Trophoblast cell (in vitro differentiated cells and primary cell): ENCODE results near the gene TBRG1.
A peak's percentile ranks its signal among the peaks of the same experiment; 100 is the strongest.

Experiments
- DNase-seq, 2 donors: peaks; one replicate each; pipeline ENCODE4 v3.0.0-alpha.2; 2016
- H2AFZ ChIP-seq: 2 replicates; pipeline ENCODE4 v1.6.1; 2013; ENCODE audit warnings: low read length, moderate library complexity, mild to moderate bottlenecking; ENCODE audit not compliant: insufficient read depth, poor library complexity
- H2AK5ac ChIP-seq: 2 replicates; pipeline ENCODE4 v1.6.1; 2013; ENCODE audit warnings: mild to moderate bottlenecking, low read length
- H2BK120ac ChIP-seq: 2 replicates; pipeline ENCODE4 v1.6.1; 2013; ENCODE audit warnings: low read length, mild to moderate bottlenecking, moderate library complexity; ENCODE audit not compliant: insufficient read depth, poor library complexity
- H2BK12ac ChIP-seq: 2 replicates; pipeline ENCODE4 v1.6.1; 2013; ENCODE audit warnings: mild to moderate bottlenecking, low read length, moderate library complexity
- H2BK5ac ChIP-seq: 2 replicates; pipeline ENCODE4 v1.6.1; 2013; ENCODE audit warnings: low read length, low read depth, moderate library complexity, mild to moderate bottlenecking; ENCODE audit not compliant: poor library complexity
- H3K14ac ChIP-seq: 2 replicates; pipeline ENCODE4 v1.6.1; 2013; ENCODE audit warnings: mild to moderate bottlenecking, low read length
- H3K18ac ChIP-seq: 2 replicates; pipeline ENCODE4 v1.6.1; 2013; ENCODE audit warnings: mild to moderate bottlenecking, low read length
- H3K23ac ChIP-seq: 2 replicates; pipeline ENCODE4 v1.6.1; 2013; ENCODE audit warnings: low read length
- H3K27ac ChIP-seq: 2 replicates; pipeline ENCODE4 v1.5.1; 2013; ENCODE audit warnings: low read depth, mild to moderate bottlenecking, inconsistent platforms, low read length, moderate library complexity
- H3K27me3 ChIP-seq: 2 replicates; pipeline ENCODE4 v1.6.1; 2013; ENCODE audit warnings: inconsistent platforms, mild to moderate bottlenecking, low read length, moderate library complexity; ENCODE audit not compliant: insufficient read depth
- H3K36me3 ChIP-seq, 2 experiments: 1 replicate in 1 of 2; 2 replicates in 1 of 2; pipeline ENCODE4 v1.6.1; 2013; ENCODE audit warnings: low read length in 2 of 2, mild to moderate bottlenecking in 2 of 2, moderate library complexity in 1 of 2; ENCODE audit not compliant: insufficient read depth in 2 of 2, control insufficient read depth in 1 of 2
- H3K4ac ChIP-seq: 2 replicates; pipeline ENCODE4 v1.6.1; 2013; ENCODE audit warnings: low read depth, mild to moderate bottlenecking, low read length, moderate library complexity
- H3K4me1 ChIP-seq, 2 experiments: 1 replicate in 1 of 2; 2 replicates in 1 of 2; pipeline ENCODE4 v1.6.1; 2013; ENCODE audit warnings: low read length in 2 of 2, mild to moderate bottlenecking in 2 of 2, moderate library complexity in 1 of 2; ENCODE audit not compliant: insufficient read depth in 2 of 2, control insufficient read depth in 1 of 2
- H3K4me2 ChIP-seq: 2 replicates; pipeline ENCODE4 v1.6.1; 2013; ENCODE audit warnings: inconsistent platforms, mild to moderate bottlenecking, low read length, moderate library complexity
- H3K4me3 ChIP-seq: 2 replicates; pipeline ENCODE4 v1.5.1; 2013; ENCODE audit warnings: mild to moderate bottlenecking, low read depth, low read length, inconsistent platforms
- H3K79me1 ChIP-seq: one replicate; pipeline ENCODE4 v1.6.1; 2013; ENCODE audit warnings: low read length
- H3K79me2 ChIP-seq: 2 replicates; pipeline ENCODE4 v1.6.1; 2013; ENCODE audit warnings: low read length, mild to moderate bottlenecking; ENCODE audit not compliant: control insufficient read depth, insufficient read depth, poor library complexity
- H3K9ac ChIP-seq: 2 replicates; pipeline ENCODE4 v1.6.1; 2013; ENCODE audit warnings: mild to moderate bottlenecking, low read length
- H3K9me3 ChIP-seq: 2 replicates; pipeline ENCODE4 v1.6.1; 2013; ENCODE audit warnings: low read depth, mild to moderate bottlenecking, control low read depth, inconsistent platforms, low read length; ENCODE audit not compliant: insufficient read depth
- H4K12ac ChIP-seq: 2 replicates; pipeline ENCODE4 v1.6.1; 2013; ENCODE audit warnings: low read depth, mild to moderate bottlenecking, low read length, moderate library complexity
- H4K8ac ChIP-seq: 2 replicates; pipeline ENCODE4 v1.6.1; 2013; ENCODE audit warnings: low read depth, mild to moderate bottlenecking, low read length, moderate library complexity
- H4K91ac ChIP-seq: one replicate; pipeline ENCODE4 v1.6.1; 2013; ENCODE audit warnings: low read depth, mild to moderate bottlenecking, low read length, moderate library complexity
- WGBS: extraction: QIAGEN DNeasy Blood & Tissue Kit; methylation state at CpG from one replicate; pipeline ENCODE4 v1.1.7; 2013; ENCODE audit warnings: missing lambda C conversion rate; ENCODE audit not compliant: insufficient read length, insufficient coverage; ENCODE audit errors: extremely low coverage; 5-methylcytosine and 5-hydroxymethylcytosine counted together

The TBRG1 gene

GRCh38 chr11:124648610-124649009, 25.9 kb downstream of the TBRG1 start:
- Histone ChIP-seq H2BK120ac (no peak overlapping the region), H4K8ac (no peak overlapping the region), H3K14ac (no peak overlapping the region), H3K9me3 (no peaks in the 10 kb centered on the region), H3K79me1 (no peaks in the 10 kb centered on the region), H2BK5ac (no peak overlapping the region), H2BK12ac (no peak overlapping the region), H3K9ac (no peak overlapping the region), H3K4me3 (no peak overlapping the region), H2AK5ac (no peak overlapping the region), H3K27ac (no peak overlapping the region), H4K12ac (no peak overlapping the region), H3K36me3 (no peaks in the 10 kb centered on the region), H3K79me2 (no peaks in the 10 kb centered on the region), H4K91ac (no peak overlapping the region), H3K18ac (no peak overlapping the region), H3K4me2 (no peak overlapping the region), H2AFZ (no peak overlapping the region), H3K4me1 (peaks cover 0 to 3% of the 10 kb centered on the region in 2 experiments), H3K4ac (no peak overlapping the region), H3K23ac (no peak overlapping the region), H3K27me3 (no peaks in the 10 kb centered on the region)
- WGBS = no CpG with 5 or more reads among the region's 6 CpGs
- DNase-seq = no peak

- WGBS = no CpG with 5 or more reads among the region's 16 CpGs
- no peak overlapping the region for H4K8ac ChIP-seq
- no peak overlapping the region for H3K14ac ChIP-seq
- peak overlapping the region; percentile 28 for H4K12ac ChIP-seq
- H3K4me2 ChIP-seq = no peak overlapping the region
- H3K4me1 ChIP-seq = no peaks in the 10 kb centered on the region
- H2BK5ac ChIP-seq = no peak overlapping the region
- no peak overlapping the region for H3K18ac ChIP-seq
- no peaks in the 10 kb centered on the region for H3K27me3 ChIP-seq
- H2AK5ac ChIP-seq = no peak overlapping the region
- no peak overlapping the region for H3K9ac ChIP-seq
- no peak overlapping the region for H4K91ac ChIP-seq
- no peak overlapping the region for H2BK120ac ChIP-seq
- no peaks in the 10 kb centered on the region for H3K79me1 ChIP-seq
- no peak overlapping the region for H2AFZ ChIP-seq
- no peaks in the 10 kb centered on the region for H3K79me2 ChIP-seq
- no peak overlapping the region for H3K4me3 ChIP-seq
- no peak overlapping the region for H3K27ac ChIP-seq
- H3K23ac ChIP-seq = no peak overlapping the region
- DNase-seq = no peak
- no peaks in the 10 kb centered on the region for H3K36me3 ChIP-seq
- H2BK12ac ChIP-seq = no peak overlapping the region
- H3K9me3 ChIP-seq = no peaks in the 10 kb centered on the region
- H3K4ac ChIP-seq = no peak overlapping the region
Measured at GRCh38 chr11:124656774-124657630, 34.3 kb downstream of the TBRG1 start.

GRCh38 chr11:124657904-124658303, 35.2 kb downstream of the TBRG1 start:
- Histone ChIP-seq H4K12ac (no peak overlapping the region), H3K23ac (no peak overlapping the region)
- WGBS = no CpG with 5 or more reads among the region's 5 CpGs

GRCh38 chr11:124658501-124658900, 35.8 kb downstream of the TBRG1 start:
- 100% methylated on average over 2 of the region's 3 CpGs for WGBS

More at GRCh38 chr11:124657904-124658303, 35.2 kb downstream of the TBRG1 start:
- Histone ChIP-seq H3K9me3 (no peaks in the 10 kb centered on the region), H2BK5ac (no peak overlapping the region), H3K36me3 (no peaks in the 10 kb centered on the region), H3K4me3 (no peak overlapping the region), H4K8ac (no peak overlapping the region), H2BK120ac (no peak overlapping the region), H3K9ac (no peak overlapping the region), H3K4me2 (no peak overlapping the region), H3K4ac (no peak overlapping the region), H3K79me2 (no peaks in the 10 kb centered on the region), H3K4me1 (no peaks in the 10 kb centered on the region), H3K27me3 (no peaks in the 10 kb centered on the region), H2BK12ac (no peak overlapping the region), H3K18ac (no peak overlapping the region), H2AK5ac (no peak overlapping the region), H3K27ac (no peak overlapping the region), H2AFZ (no peak overlapping the region), H3K14ac (no peak overlapping the region), H3K79me1 (no peaks in the 10 kb centered on the region), H4K91ac (no peak overlapping the region)
- DNase-seq = no peak

More at GRCh38 chr11:124658501-124658900, 35.8 kb downstream of the TBRG1 start:
- Histone ChIP-seq H4K12ac (no peak overlapping the region), H2BK5ac (no peak overlapping the region), H3K4ac (no peak overlapping the region), H4K8ac (no peak overlapping the region), H3K4me3 (no peak overlapping the region), H3K18ac (no peak overlapping the region), H3K9ac (no peak overlapping the region), H2BK120ac (no peak overlapping the region), H3K14ac (no peak overlapping the region), H2BK12ac (no peak overlapping the region), H3K79me1 (no peaks in the 10 kb centered on the region), H3K36me3 (no peaks in the 10 kb centered on the region), H3K27me3 (no peaks in the 10 kb centered on the region), H3K4me1 (no peaks in the 10 kb centered on the region), H2AFZ (no peak overlapping the region), H3K23ac (no peak overlapping the region), H3K79me2 (no peaks in the 10 kb centered on the region), H3K27ac (no peak overlapping the region), H3K4me2 (no peak overlapping the region), H4K91ac (no peak overlapping the region), H2AK5ac (no peak overlapping the region), H3K9me3 (no peaks in the 10 kb centered on the region)
- DNase-seq = no peak
